ENCODE results near the gene CHST12.
A peak's percentile ranks its signal among the peaks of the same experiment; 100 is the strongest.
"Not testable (repeated sequence)": the region's sequence is repeated elsewhere in the genome, so short reads cannot be mapped to it uniquely, and the experiment has no call there.

Gene CHST12

DNA sequence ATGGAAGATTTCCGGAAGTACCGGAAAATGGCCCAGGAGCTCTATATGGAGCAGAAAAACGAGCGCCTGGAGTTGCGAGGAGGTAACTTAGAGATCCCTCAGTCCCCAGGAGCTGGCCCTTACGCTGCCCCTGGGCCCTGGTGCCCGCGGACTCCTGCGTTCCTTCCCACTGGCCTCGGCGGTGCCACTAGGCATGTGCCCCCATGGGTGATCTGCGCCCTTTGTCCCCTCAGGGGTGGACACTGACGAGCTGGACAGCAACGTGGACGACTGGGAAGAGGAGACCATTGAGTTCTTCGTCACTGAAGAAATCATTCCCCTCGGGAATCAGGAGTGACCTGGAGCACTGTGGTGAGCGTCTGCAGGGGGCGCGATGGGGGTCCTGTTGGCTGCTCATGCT lies 24.2 kb upstream of the CHST12 start:
- no peak for DNase-seq

DNA sequence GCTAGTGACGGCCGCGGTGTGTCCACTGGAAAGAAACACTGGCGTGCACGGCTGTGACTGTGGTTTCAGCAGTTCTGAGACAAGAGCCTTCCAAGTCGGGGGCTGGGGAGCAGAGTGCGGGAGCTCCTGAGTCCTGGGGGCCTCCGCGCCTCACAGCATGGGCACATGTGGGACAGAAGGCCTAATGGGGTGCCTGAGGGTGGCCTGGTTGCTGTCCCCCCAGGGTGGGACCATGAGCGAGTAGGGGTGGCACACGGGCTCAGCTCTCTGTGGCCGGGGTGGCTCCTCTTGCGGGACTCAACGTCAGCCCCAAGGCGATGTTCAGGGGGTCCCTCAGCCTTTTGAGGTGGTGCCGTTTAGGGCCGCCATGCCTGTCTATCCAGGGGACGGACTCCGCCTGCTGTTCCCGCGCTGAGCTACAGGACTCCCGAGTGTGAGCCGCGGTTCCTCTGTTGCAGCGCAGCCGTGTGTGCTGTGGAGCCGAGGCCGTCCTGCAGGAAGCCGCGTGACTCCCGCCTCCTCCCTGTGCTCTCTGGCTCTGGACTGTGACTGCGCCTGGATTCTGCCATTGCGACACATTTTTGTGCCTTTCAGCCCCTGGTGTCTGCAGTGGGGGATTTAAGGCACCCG lies 23.5 kb upstream of the CHST12 start:
- DNase-seq: no peak

DNA sequence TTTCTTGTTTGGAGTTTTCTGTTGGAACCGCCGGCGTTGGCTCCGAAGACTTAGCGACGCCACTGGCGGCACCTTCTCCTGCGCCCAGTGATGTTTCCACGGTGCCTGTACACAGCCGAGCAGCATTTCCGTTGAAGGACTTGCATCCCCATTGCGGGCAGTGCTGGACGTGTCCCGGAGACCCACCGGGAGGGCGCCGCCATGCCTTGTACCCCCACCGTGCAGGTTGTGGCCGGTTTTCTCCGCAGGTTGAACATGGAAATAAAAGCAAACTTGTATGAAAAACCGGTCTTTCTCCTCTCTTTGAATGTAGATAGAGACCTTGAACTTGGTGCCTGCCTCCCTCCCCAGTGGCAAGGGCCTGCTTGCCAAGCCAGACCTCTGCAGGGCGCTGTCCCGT lies 22.9 kb upstream of the CHST12 start:
- no peak for DNase-seq

DNA sequence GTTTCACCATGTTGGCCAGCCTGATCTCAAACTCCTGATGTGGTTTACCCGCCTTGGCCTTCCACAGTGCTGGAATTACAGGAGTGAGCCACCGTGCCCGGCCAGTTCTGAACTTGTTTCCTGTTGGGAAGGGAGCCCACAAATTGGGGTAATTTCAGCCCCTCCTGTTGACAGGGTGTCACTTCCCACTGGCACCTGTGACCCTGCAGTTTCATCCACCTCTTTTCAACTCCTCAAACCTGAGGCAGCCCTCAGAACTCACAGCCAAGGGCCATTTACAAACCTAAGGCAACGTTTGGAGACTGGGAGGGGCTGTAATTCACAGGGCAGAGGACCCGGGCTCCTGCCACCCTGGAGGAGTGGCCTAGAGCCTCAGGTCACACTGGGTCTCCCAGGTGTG lies 22.2 kb upstream of the CHST12 start:
- no peak for DNase-seq

DNA sequence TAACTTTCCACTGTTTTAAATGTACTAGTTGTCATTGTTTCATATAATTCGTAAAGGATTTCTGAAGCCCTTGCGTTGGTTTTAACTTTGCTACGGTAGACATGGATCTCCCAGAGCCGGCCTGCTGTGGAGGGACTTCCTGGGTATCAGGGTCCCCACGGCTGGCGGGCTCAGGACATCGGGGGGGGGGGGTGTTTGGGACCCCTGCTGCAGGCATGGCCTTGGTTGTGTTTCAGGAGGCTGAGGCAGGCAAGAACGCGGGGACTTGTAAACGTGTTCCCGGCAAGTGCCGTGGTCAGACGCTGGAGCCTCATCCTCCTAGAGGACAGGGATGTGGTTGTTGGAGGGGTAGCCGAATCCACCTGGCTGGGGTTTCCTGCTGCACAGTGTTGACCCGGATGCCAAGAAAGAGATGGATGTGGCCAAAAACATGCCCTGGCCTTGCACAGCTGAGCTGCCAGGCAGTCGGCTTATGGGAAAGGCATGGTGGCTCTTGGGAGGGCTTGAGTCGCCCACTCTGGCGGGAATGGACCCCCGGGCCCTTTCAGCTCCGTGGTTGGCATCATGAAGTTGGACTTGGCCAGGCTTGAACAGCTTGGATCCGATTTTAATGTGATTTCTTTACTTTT lies 21.4 kb upstream of the CHST12 start:
- DNase-seq: no peak

DNA sequence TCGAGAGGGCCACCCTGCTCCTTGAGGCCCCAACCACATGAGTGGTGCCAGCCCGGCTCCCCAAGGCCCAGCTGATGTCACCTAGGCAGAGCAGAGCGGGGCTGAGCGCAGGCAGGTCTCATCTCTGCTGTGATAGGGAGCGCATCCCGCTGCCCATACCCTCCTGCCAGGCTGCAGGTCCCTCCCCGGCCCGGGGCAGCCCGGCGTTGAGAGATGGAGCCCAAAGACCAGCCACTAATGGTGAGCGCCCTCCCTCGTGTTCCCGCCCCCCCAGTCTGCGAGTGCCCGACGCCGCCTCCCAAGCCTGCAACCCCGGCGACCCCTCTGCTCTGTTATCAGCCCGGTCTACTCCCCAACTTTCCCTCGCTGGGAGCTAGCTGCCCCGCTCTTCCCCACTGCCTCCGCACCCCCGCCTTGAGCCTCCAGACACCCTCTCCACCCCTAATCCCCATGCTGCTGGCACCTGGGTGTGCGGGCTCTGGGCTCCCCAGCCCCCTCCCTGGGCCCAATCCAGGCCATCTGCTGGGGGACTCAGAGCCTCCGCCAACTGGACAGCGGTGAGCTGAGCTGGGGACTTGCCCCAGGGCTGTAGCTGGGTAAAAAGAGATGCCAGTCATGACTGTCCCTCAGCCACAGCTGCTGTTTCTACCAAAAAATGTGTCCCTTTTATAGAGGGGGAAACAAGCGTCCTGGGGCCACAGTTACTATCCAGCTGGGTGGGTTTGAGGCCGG lies 19.7 kb upstream of the CHST12 start:
- no peak for DNase-seq

DNA sequence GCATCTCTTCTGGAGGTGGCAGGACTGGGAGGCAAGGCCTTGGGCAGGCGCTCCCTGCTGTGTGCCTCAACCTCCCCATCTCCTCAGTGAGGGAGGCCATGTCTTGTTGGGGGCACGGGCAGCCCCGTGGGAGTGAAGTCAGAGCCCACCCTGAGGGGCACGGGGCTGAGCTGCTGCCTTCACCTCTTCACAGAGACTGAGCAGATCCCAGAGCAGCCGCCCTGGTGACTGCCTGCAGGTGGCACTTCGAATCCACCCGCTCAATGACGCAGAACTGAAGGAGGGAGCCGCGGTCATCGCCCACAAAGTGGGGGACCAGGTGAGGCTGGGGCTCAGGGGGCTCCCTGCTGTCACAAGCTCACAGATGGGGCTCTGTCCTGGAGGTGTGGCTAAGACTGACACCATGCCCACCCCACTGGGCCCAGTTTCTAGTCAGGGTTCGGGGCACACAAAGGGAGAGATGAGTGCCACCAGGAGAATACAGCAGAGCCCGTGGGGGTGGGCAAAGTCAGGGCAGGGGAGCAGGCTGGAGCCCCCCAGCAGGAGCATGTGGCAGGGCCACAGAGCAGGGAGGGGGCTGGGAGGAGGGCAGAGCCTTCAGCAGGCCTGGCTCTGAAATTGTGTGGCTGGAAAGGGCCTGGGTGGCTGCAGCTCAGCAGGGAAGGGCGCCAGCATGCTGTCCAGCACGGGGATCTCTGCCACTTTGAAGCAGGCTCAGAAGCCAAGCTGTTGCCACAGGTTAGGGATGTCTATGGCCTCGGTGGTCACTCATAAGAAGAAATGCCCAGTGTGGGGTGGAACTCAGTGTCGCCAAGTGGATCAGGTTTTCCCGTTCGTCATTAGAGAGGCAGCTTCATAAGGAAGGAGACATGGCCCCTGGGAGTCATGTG lies 18.8 kb upstream of the CHST12 start:
- no peak for DNase-seq

DNA sequence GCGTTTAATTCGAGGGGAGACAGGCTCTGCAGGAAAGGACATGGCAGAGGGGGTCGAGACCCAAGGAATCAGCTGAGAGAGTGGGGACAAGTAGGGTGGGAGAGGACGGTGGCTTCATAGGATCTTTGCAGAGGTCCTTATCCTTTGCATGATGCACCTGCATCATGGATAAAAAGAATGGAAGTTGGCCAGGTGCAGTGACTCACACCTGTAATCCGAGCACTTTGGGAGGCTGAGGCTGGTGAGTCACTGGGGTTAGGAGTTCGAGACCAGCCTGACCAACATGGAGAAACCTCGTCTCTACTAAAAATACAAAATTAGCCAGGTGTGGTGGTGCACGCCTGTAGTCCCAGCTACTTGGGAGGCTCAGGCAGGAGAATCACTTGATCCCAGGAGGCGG lies 17.3 kb upstream of the CHST12 start:
- DNase-seq: not testable (repeated sequence)

DNA sequence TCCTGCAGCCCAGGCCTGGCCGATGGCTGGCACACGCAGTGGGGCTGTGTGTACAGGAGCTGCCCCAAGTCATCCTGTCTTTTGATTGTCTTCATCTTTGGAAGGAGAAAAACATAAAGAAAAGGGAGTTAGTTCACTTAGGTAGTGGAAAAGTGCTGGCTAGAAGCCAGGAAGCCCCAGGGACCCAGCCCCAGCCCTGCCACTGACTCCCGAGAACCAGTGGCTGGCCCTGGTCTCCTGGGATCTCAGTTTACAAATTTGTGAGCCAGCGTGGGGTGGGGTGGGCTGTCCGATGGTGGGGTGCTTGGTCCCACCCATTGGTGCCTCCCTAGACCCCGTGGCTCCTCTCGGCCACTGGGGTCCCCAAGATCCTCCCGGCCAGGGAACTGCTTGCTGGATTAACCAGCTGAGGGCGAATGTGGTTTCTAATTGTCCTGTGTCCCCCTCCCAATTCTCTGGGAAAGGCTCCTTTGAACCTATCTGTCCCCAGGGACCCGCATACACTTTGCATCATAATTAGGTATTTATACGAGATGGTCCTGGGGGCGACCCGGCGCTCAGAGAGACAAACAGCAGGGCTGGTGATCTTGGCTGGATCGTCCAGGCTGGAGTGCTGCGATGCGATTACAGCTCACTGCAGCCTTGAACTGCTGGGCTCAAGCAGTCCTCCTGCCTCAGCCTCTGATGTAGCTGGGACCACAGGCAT lies 16.3 kb upstream of the CHST12 start:
- no peak for DNase-seq

DNA sequence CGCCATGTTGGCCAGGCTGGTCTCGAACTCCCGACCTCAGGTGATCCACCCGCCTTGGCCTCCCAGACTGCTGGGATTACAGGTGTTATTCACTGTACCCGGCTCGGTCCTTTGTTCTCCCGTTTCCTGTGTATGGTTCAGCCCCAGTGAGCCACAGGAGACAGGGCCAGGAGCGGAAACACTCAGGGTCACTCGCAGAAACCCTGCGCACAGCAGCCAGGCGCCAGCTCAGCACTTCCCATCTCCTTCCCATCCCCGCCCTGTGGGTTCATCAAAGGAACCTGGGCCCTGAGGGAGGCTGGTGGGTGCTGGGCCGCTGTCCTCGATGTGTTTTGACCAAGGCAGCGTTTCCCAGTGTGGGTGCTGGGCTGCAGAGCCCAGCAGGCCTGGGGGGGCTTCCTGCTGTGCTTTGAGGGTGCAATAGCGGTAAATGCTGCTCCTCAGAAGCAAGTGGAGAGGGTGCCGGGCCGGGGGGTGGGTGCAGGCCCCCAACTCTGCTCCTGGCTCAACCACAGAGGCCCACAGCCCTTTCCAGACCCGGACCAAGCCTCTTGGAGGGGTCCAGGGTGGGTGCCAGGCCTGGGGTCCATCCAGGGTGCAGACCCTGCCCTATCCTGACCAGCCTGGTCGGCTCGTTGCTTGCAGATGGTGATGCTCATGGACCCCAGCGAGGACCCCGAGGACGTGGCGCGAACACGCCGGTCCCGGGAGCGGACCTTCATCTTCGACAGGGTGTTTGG lies 15.3 kb upstream of the CHST12 start:
- no peak for DNase-seq

DNA sequence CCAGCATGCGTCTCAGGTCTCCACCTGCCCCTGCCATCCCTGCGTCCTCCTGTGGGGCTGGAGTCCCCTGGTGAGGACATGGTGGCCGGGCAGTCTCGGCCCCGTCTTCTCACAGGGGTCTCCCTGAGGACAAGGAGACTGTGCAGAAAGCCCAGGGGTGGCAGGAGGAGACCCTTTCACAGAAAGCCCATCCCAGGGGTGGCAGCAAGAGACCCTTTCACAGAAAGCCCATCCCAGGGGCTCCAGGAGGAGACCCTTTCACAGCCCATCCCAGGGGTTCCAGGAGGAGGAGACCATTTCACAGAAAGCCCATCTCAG lies 14.8 kb upstream of the CHST12 start:
- no peak for DNase-seq

DNA sequence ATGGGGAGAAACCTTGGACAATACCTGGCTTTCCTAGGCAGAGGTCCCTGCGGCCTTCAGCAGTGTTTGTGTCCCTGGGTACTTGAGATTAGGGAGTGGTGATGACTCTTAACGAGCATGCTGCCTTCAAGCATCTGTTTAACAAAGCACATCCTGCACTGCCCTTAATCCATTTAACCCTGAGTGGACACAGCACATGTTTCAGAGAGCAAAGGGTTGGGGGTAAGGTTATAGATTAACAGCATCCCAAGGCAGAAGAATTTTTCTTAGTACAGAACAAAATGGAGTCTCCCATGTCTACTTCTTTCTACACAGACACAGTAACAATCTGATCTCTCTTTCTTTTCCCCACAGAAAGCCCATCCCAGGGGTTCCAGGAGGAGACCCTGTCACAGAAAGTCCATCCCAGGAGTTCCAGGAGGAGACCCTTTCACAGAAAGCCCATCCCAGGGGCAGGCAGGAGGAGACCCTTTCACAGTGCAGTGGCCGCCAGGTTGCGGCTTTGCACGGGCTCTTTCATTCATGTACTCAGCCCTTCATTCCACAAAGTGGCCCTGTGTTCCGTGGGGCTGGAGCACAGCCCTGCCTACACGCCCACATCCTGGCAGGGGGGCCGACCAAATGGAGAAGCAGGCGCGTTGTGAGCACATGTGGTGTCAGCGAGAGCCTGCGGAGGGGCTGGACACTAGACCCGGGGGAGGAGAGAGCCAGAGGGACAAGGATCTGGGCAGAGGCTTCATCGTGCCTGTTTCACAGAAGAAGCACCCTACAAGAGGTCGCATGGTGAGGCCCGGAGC lies 13.2 kb upstream of the CHST12 start:
- peak; percentile 70 for DNase-seq

DNA sequence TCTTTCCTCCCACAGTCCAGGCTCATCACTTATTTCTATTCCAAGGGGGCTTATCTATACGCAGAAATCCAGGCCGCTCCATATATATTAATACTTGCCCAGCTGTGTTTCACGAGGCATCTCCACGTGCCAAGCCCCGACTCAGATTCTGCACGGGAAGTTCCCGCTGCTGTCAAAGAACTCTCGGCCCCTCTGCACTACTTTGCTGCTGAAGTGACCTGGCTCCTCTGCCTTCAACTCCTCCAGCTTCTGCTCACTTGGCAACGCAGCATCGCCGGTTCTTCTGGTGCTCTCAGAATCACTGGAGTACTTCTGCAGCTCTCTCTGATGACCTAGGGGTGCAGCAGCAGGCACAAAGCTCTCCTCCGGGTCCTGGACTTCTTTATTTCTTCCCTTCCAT lies 9.7 kb upstream of the CHST12 start:
- DNase-seq: no peak

DNA sequence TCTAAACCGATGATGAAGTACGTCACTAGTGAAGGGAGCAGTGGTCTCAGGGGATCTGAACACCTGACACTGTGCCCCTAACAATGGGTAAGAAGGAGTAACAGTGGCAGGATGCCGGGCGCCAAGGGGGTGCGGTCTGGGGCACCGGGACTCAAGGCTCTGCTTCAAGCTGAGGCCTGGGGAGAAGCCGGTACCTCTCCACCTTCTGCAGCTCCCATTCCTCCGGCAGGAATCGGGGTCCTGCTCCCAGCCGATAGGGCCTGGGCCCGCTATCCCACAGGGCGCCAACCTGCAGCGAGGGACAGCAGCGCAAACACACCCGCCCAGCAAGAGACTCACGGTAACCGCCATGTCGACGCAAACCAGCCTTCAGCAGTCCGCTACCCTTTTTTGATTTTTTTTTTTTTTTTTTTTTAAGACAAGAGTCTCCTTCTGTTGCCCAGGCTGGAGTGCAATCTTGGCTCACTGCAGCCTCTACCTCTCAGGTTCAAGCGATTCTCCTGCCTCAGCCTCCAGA lies 8.8 kb upstream of the CHST12 start:
- DNase-seq: no peak

DNA sequence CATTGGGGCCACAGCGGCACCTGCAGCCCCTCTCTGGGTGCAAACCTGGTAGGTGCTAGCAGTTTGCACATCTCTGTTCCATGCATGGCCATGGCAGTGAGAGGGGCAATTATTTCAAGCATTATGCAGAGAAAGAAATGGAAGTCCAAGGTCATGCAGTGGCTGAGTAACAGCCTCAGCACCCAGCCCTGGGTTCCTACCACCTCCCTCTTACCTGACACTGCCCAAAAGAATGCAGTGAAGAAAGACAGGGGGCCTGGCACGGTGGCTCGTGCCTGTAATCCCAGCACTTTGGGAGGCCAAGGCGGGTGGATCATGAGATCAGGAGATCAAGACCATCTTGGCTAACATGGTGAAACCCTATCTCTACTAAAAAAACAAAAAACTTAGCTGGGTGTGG lies 4.9 kb upstream of the CHST12 start:
- no peak for DNase-seq

DNA sequence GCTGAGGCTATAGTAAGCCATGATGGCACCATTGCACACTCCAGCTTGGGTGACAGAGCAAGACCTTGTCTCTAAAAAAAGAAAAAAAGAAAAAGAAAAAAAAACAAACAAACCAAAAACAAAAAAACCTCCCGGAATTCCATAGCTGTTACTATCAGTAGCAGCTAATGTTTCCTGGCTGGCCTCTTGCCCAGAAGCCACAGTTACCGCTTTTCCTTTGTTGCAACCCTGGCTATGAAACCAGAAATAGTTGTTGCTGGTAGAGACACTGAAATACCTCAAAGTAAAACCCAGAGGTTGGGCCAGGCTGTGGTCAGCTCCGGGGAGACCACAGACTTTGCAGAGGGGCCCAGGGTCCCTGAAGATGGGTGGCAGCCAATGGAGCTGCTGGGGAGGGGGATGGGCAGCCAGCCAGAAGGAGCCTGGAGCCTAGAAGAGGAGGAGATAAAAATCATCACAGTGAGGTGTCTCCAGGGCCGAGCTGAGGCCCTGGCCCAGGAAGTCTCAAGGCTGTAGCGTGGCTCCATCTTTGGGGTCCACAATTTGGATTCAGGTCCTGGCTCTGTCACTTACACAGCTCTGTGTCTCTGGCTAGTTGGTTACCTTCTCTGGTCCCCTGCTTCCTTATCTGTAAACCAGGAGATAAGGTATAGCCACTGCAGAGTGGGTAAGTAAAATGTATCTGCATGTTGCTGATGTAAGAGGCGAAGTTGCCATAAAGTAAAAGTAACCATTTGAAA lies 3.4 kb upstream of the CHST12 start:
- peak; percentile 65 for DNase-seq

DNA sequence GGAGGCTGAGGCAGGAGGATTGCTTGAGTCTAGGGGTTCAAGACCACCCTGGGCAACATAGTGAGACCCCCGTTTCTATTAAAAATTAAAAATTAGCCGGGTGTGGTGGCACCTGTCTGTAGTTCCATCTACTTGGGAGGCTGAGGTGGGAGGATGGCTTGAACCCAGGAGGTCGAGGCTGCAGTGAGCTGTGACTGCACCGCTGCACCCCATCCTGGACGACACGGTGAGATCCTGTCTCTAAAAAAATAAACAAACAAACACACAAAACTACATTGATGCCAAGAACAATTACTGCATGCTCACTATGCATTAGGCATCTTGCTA lies 761 bp upstream of the CHST12 start:
- no peak for DNase-seq

DNA sequence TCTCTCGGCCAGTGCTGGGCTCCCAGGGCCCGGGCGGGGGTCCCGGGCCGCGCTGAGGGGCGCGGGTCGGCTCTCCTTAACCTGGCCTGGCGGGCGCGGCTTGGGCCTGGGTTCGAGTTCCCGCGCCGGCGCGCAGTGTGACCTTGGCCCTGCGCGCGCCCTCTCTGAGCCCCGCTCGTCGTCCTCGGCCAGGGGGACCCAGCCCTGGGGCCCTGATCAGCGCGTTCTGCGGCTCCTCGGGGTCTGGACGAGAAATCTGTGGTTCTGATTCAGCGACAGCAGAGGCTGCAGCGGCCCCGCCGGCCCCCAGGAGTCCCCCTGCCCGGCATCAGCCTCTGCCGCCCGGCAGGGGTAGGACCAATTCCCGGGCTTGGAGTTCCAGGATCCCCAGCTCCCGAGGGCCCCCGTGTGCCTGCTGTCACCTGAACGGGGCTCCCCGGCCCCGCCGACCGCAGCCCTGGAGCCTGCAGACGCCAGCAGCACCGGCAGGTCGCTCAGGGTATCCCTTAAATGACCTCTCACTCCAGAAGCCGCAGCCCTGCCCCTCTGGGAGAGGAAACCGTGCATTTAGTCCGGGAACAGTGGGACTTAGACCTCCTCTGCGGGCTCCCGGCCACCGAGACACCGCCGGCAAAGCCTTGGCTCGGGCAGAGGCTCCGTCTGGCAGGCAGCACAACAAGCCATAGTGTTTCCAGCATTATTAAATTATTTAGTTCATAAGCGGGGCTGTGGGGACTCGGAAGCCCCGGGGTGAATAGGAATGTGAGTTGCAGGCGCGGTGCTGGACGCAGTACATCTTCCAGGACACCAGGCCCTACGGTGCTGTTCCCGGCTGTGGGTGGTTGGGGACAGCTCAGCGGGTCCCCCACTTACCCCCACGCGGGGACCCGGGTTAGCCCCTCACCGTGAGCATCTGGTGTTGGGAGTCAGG lies 572 bp downstream of the CHST12 start:
- peak; percentile 20 for DNase-seq

DNA sequence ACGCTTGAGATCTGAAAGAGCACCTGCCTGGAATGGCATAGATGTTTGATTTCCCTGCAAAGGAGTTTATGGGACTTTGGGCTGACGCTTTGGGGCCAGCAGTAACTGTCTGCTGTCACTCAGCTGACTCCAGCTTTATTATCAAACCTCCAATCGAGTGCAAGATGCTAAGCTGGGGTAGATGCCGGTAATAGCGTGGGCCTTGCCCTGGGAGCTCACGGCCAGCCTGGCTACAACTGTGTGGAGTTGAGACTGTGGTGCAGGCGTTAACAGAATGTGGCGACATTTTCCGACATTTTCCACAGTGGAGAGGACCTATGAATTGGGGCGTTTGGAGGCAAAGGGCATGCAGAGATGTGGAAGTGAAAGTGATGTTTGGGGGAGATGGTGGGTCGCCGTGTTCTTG lies 1.3 kb downstream of the CHST12 start:
- DNase-seq: no peak

Data from inflammatory macrophage treated with lipopolysaccharide for 4 hours (primary cell).